HG02885 (cell line): Measurements from ENCODE around the gene GCNT2.
"Not testable (repeated sequence)": the region's sequence is repeated elsewhere in the genome, so short reads cannot be mapped to it uniquely, and the experiment has no call there.

Experiments used
- ATAC-seq: cut with Tn5 transposase; IDR thresholded peaks from one replicate; pipeline ENCODE4 v1.9.1; 2021; ENCODE audit warnings: mild to moderate bottlenecking; ENCODE audit not compliant: unreplicated experiment, poor library complexity

The GCNT2 gene

DNA sequence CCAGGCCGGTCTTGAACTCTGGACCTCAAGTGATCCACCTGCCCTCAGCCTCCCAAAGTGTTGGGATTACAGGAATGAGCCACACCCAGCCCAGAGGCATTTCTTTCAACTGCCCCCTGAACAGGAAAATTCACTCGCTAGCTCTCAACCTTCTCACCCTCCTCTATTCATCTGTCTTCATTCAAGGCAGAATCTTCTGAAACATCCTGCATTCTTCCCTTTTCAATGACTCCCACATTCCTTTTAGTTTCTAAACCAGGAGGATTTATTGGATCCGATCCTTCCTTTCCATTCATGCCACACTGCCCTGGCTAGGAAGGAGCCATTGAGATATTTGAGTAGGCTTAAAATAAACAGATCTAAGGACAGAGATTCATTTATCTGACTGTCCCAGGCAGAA, 120.4 kb downstream of the GCNT2 start:
- ATAC-seq = no peak

DNA sequence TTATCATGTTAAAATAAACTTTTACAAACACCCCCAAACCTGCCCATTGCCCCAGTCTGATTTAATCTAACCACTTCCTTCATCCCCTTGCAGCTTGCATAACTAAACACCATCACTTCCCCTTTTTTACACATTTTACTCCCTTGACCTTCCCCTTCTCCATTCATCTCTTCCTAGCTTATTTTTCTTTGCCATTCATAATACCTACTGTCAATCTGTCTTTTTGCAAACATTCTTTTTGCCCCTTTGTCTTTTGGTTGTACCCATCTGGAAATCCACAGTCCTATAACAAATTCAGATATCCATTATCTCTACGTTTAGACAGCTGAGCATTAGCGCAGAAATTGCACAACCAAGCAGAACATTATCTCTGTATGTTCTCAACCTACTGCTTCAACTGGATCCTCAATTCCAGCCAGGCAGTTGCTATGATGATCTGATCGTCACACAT, 122.1 kb downstream of the GCNT2 start:
- peak; percentile 90 for ATAC-seq

DNA sequence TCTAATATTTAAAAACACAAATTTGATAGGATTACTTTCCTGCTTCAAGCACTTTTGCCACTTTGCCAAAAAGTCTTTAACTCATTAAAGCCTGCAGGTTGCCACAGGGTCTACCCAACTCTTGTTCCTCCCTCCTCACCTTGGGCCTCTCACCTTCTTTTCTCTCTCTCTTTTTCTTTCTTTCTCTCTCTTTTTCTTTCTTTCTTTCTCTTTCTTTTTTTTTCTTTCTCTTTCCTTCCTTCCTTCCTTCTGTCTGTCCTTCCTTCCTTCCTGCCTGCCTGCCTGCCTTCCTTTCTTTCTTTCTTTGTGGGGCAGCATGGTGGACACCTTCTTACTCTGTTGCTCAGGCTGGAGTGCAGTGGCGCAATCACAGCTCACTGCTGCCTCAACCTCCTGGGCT, 123.1 kb downstream of the GCNT2 start:
- ATAC-seq = no peak

DNA sequence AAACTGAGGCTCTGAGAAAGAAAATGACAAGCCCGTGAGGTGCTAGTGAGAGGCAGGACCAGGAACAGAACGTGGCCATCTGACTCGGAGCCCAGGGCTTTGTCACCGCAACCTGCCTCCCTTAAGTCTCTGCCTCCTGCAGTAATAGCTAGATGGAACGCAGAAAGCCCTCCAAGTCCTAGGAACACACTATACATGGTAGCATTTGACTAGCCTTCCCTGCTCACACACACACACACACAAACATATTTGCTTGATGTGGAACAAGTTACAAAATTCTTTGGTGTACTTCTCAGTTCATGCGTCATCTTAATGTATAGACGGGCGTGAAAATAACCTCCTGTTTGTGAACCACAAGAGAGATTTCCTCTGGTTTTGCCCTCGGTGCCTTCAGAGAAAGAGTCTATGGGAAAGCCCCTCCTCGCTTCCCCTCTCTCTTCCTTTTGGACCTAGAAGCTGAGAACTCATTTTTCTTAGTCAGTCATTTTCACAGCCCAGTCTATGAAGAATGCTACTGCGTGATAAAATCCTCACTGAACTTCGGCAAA, 134.4 kb downstream of the GCNT2 start:
- no peak for ATAC-seq

DNA sequence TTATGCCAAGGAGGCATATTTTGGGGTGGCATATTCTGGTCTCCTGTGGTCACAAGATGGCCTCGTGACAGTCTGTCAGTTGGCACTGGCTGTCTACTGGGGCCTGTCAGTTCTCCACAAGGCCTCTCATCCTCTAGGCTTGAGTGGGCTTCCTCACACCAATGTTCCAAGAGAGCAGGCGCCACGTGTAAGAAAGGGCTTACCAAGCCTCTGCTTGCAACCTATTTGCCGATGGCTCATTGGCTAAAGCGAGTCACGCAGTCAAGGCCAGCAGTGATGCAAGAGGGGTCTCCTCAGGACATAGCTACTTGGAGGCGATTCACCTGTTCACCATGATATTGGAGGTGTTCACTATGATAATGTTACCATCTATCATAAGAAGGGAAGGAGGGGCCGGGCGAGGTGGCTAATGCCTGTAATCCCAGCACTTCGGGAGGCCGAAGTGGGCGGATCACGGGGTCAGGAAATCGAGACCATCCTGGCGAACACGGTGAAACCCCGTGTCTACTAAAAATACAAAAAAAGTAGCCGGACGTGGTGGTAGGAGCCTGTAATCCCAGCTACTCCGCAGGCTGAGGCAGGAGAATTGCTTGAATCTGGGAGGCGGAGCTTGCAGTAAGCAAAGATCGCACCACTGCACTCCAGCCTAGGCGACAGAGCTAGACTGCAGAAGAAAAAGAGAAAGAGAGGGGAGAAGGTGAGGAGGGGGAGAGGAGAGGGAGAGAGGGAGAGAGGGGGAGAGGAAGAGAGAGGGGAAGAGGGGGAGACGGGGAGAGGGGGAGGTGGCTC, 138.0 kb downstream of the GCNT2 start:
- no peak for ATAC-seq

DNA sequence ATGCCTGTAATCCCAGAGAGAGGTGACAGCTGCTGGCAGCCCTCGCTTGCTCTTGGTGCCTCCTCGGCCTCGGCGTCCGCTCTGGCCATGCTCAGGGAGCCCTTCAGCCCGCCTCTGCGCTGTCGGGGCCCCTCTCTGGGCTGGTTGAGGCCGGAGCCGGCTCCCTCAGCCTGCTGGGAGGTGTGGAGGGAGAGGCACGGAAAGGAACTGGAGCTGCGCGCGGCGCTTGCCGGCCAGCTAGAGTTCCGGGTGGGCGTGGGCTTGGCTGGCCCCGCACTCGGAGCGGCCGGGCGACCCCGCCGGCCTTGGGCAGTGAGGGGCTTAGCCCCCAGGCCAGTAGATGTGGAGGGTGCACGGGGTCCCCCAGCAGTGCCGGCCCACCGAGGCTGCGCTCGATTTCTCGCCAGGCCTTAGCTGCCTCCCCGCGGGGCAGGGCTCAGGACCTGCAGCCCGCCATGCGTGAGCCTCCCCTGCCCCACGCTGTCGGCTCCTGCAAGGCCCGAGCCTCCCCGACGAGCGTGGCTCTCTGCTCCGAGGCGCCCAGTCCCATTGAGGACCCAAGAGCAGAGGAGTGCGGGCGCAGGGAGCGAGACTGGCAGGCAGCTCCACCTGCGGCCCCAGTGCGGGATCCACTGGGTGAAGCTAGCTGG, 138.7 kb downstream of the GCNT2 start:
- ATAC-seq = no peak

DNA sequence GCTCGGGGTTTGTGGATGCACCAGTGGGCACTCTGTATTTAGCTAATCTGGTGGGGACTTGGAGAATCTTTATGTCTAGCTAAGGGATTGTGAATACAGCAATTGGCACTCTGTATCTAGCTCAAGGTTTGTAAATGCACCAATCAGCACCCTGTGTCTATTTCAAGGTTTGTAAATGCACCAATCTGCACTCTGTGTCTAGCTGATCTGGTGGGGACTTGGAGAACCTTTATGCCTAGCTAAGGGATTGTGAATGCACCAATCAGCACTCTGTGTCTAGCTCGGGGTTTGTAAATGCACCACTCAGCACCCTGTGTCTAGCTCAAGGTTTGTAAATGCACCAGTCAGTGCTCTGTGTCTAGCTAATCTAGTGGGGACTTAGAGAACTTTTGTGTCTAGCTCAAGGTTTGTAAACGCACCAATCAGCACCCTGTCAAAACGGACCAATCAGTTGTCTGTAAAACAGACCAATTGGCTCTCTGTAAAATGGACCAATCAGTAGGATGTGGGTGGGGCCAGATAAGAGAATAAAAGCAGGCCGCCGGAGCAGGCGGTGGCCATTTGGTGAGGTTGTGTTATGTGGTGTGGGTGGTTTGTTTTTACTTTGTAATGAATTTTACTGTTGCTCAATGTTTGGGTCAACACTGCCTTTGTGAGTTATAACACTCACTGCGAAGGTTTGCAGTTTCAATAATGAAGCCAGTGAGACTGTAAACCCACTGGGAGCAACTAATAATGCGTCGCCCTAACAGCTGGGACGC, 139.5 kb downstream of the GCNT2 start:
- ATAC-seq = not testable (repeated sequence)

DNA sequence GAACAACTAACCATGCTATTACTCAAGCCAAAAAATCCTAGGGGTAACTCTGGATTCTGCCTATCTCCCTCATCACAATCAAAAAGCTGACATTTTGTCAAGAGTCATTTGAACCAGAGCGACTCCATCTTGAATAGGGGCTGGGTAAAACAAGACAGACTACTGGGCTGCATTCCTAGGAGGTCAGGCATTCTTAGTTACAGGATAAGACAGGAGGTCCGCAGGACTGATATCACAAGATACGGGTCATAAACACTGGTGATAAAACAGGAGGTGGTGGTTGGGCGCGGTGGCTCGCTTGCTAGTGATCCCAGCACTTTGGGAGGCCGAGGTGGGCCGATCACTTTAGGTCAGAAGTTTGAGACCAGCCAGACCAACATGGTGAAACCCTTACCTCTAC, 141.1 kb downstream of the GCNT2 start:
- no peak for ATAC-seq

DNA sequence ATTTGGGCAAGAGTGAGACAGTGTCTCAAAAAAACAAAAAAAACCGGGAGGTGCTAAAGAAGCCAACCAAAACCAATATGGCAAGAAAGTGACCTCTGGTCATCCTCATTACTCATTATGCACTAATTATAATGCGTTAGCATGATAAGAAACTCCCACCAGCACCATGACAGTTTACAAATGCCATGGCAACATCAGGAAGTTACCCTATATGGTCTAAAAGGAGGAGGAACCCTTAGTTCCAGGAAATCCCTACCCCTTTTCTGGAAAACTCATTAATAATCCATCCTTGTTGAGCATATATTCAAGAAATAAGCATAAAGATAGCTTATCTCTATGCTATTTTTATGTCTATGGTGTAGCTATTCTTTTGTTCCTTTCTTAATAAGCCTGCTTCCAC, 141.6 kb downstream of the GCNT2 start:
- ATAC-seq = no peak

DNA sequence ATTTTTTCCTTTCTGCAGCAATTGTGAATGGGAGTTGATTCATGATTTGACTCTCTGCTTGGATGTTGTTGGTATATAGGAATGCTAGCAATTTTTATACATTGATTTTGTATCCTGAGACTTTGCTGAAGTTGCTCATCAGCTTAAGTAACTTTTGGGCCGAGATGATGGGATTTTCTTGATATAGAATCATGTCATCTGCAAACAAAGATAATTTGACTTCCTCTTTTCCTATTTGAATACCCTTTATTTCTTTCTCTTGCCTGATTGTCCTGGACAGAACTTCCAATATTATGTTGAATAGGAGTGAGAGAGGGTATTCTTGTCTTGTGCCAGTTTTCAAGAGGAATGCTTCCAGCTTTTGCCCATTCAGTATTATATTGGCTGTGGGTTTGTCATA, 144.4 kb downstream of the GCNT2 start:
- ATAC-seq = not testable (repeated sequence)

DNA sequence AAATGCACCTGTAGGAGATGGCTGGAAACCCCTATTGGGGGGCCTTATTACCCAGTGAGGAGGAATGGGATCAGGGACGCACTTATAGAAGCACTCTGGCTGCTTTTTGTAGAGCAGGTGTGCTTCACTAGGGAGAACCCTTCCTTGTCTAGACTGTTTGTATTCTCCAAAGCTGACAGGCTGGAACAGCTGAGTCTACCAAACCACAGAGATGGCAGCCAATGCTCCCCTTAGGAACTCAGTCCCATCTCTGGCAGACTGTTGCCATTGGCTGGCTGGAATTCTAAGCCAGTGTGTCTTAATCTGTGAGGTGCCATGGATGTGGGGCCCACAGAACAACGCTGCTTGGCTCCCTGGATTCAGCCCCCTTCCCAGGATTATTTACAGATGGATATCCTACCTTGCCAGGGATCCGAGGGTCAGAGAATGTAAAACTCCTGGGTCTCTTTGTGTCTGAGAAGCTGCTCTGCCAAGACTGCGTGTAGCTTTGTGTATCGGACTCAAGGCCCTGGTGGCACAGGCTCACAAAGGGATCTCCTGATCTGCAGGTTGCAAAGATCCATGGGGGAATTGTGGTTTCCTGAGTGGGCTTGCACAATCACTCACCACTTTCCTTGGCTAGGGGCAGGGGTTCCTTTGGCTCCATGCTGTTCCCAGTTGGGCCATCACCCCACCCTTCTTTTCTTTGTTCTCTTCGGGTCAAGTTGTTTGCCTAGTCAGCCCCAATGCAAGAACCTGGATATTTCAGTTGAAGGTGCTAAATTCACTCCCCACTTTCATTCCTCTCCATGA, 147.2 kb downstream of the GCNT2 start:
- ATAC-seq = no peak

DNA sequence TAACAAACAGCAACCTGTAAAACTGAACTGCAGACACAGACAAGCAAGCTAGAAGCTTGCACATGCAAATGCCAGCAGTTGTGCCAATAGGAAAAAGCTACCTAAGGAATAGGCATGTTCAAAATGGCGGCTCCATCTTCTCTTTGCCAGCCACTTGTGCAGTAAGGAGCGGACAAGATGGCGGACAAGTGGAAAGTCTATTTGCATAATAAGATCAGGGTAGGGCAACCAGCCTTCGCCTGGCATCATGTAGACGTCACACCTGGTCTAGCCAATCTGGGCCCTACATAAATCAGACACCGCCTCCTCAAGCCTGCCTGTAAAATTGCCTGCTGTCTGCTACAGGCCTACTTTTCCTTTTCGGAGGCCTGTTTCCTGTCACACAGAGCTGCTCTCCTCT, 155.3 kb downstream of the GCNT2 start:
- no peak for ATAC-seq

DNA sequence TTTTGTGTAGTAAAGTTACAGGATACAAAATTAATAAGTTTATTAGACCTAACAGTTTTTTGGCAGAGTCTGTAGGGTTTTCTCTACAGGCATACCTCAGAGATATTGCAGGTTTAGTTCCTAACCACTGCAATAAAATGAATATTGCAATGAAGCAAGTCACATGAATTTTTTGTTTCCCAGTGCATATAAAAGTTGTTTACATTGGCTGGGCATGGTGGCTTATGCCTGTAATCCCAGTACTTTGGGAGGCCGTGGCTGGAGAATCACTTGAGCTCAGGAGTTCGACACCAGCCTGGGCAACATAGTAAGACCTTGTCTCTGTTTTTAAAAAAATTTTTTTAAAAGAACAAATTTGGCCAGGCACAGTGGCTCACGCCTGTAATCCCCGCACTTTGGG, 157.3 kb downstream of the GCNT2 start:
- ATAC-seq = no peak
